Lung microvascular endothelial cell (primary cell): Measurements from ENCODE around the gene PKIB. TPM values are rescaled to one million over a fixed set of nuclear protein-coding genes. Genes with fewer than 3 reads are reported as not detected.

Experiments used
- total RNA-seq: library from RNA; depleted of rRNA; stranded (reverse); fragments of >200 nt; gene quantifications from 2 replicates; pipeline ENCODE4 v1.2.1, GENCODE V29; 2014

The PKIB gene
- total RNA-seq, 1 donor from 2014 or later: 0.20 TPM

Other genes starting within 250 kb of the PKIB start
- gene HSF2, start 210.8 kb upstream of the PKIB start, total RNA-seq: 15.9 and 18.8 TPM in 2 replicates
- 152 and 270 TPM in 2 replicates for gene SERINC1, start 138.6 kb upstream of the PKIB start, total RNA-seq
- not detected in 2 replicates for gene FABP7, start 169.3 kb downstream of the PKIB start, total RNA-seq
- gene SMPDL3A, start 178.9 kb downstream of the PKIB start, total RNA-seq: 2.4 and 5.4 TPM in 2 replicates